ENCODE data around the gene CDH18.

- no peak for TF ChIP-seq CTCF (IDR thresholded peaks at IDR 0.05; ENCODE audit: insufficient read depth, low read length, poor library complexity, severe bottlenecking)
- TF ChIP-seq EZH2phosphoT487 (conservative IDR thresholded peaks at IDR 0.05; ENCODE audit: low read length) = no peak
These were observed 234.4 kb downstream of the CDH18 start for GRCh38 chr5:19753579-19753978.

All from SU-DHL-6 (cell line).